ENCODE measurements around the gene EXT2. TPM values are rescaled to one million over a fixed set of nuclear protein-coding genes. Genes with fewer than 3 reads are reported as not detected.

EXT2 gene
- total RNA-seq, 1 donor from 2014 or later, result 67.7 TPM

GRCh38 chr11:44286911-44287310, 191.4 kb downstream of the EXT2 start:
- H3K9ac ChIP-seq (ENCODE audit: low read length), result no peak overlapping the region
- peaks cover 23% of the 10 kb centered on the region for H3K27me3 Mint-ChIP-seq (ENCODE audit: low read depth, unreplicated experiment)
- no peak overlapping the region for H2AFZ ChIP-seq (ENCODE audit: low read depth, low read length)
- DNase-seq (ENCODE audit: low read depth) (no peak), FAIRE-seq (no peak)
- no peaks in the 10 kb centered on the region for H3K79me2 ChIP-seq (ENCODE audit: insufficient read depth, low read length)
- no peaks in the 10 kb centered on the region for H3K27me3 ChIP-seq (ENCODE audit: insufficient read depth, low read length)
- no peaks in the 10 kb centered on the region for H3K36me3 ChIP-seq (ENCODE audit: insufficient read depth, low read length)
- no peak overlapping the region for H3K4me3 ChIP-seq (ENCODE audit: insufficient read depth, low read depth, low read length)
- H3K9me3 ChIP-seq (ENCODE audit: insufficient read depth, low read depth, low read length), result no peaks in the 10 kb centered on the region
- H3K4me3 Mint-ChIP-seq (ENCODE audit: unreplicated experiment), result no peak overlapping the region
- H3K36me3 Mint-ChIP-seq (ENCODE audit: low read depth, unreplicated experiment), result no peaks in the 10 kb centered on the region
- no peak overlapping the region for H3K4me2 ChIP-seq (ENCODE audit: low read length)
- H3K27ac ChIP-seq (ENCODE audit: low read depth, low read length), result no peak overlapping the region
- H4K20me1 ChIP-seq (ENCODE audit: insufficient read depth, low read length), result no peaks in the 10 kb centered on the region
- H3K4me1 Mint-ChIP-seq (ENCODE audit: low read depth, unreplicated experiment), result peaks cover 8% of the 10 kb centered on the region
- no peaks in the 10 kb centered on the region for H3K9me3 Mint-ChIP-seq (ENCODE audit: unreplicated experiment)
- peaks cover 2% of the 10 kb centered on the region for H3K4me1 ChIP-seq (ENCODE audit: insufficient read depth, low read length)
- H3K27ac Mint-ChIP-seq (ENCODE audit: unreplicated experiment), result no peak overlapping the region
- TF ChIP-seq CTCF (IDR thresholded peaks at IDR 0.05; ENCODE audit: insufficient read depth, low read depth, low read length) (no peak), EZH2 (IDR thresholded peaks at IDR 0.05; ENCODE audit: insufficient read depth, low read length) (no peak)

- peaks cover 23% of the 10 kb centered on the region for H3K27me3 Mint-ChIP-seq (ENCODE audit: low read depth, unreplicated experiment)
- Histone ChIP-seq H3K9me3 (ENCODE audit: insufficient read depth, low read depth, low read length) (no peaks in the 10 kb centered on the region), H3K36me3 (ENCODE audit: insufficient read depth, low read length) (no peaks in the 10 kb centered on the region), H2AFZ (ENCODE audit: low read depth, low read length) (no peak overlapping the region), H3K27me3 (ENCODE audit: insufficient read depth, low read length) (no peaks in the 10 kb centered on the region), H3K4me1 (ENCODE audit: insufficient read depth, low read length) (peaks cover 2% of the 10 kb centered on the region), H3K4me2 (ENCODE audit: low read length) (no peak overlapping the region), H4K20me1 (ENCODE audit: insufficient read depth, low read length) (no peaks in the 10 kb centered on the region), H3K4me3 (ENCODE audit: insufficient read depth, low read depth, low read length) (no peak overlapping the region), H3K27ac (ENCODE audit: low read depth, low read length) (no peak overlapping the region), H3K9ac (ENCODE audit: low read length) (no peak overlapping the region), H3K79me2 (ENCODE audit: insufficient read depth, low read length) (no peaks in the 10 kb centered on the region)
- FAIRE-seq (no peak), DNase-seq (ENCODE audit: low read depth) (no peak)
- TF ChIP-seq CTCF (IDR thresholded peaks at IDR 0.05; ENCODE audit: insufficient read depth, low read depth, low read length), result no peak
- no peak for TF ChIP-seq EZH2 (IDR thresholded peaks at IDR 0.05; ENCODE audit: insufficient read depth, low read length)
- H3K9me3 Mint-ChIP-seq (ENCODE audit: unreplicated experiment), result no peaks in the 10 kb centered on the region
- H3K4me3 Mint-ChIP-seq (ENCODE audit: unreplicated experiment), result no peak overlapping the region
- H3K4me1 Mint-ChIP-seq (ENCODE audit: low read depth, unreplicated experiment), result peaks cover 8% of the 10 kb centered on the region
- no peak overlapping the region for H3K27ac Mint-ChIP-seq (ENCODE audit: unreplicated experiment)
- no peaks in the 10 kb centered on the region for H3K36me3 Mint-ChIP-seq (ENCODE audit: low read depth, unreplicated experiment)
Measured at GRCh38 chr11:44288133-44288526, 192.7 kb downstream of the EXT2 start.

GRCh38 chr11:44290208-44290607, 194.7 kb downstream of the EXT2 start:
- Histone ChIP-seq H3K4me1 (ENCODE audit: insufficient read depth, low read length) (peaks cover 2% of the 10 kb centered on the region), H2AFZ (ENCODE audit: low read depth, low read length) (no peak overlapping the region), H3K27ac (ENCODE audit: low read depth, low read length) (no peak overlapping the region), H3K9me3 (ENCODE audit: insufficient read depth, low read depth, low read length) (no peaks in the 10 kb centered on the region), H3K4me3 (ENCODE audit: insufficient read depth, low read depth, low read length) (no peak overlapping the region), H3K27me3 (ENCODE audit: insufficient read depth, low read length) (no peaks in the 10 kb centered on the region), H3K36me3 (ENCODE audit: insufficient read depth, low read length) (no peaks in the 10 kb centered on the region), H3K4me2 (ENCODE audit: low read length) (no peak overlapping the region), H3K9ac (ENCODE audit: low read length) (no peak overlapping the region), H3K79me2 (ENCODE audit: insufficient read depth, low read length) (no peaks in the 10 kb centered on the region), H4K20me1 (ENCODE audit: insufficient read depth, low read length) (no peaks in the 10 kb centered on the region)
- TF ChIP-seq CTCF (IDR thresholded peaks at IDR 0.05; ENCODE audit: insufficient read depth, low read depth, low read length) (no peak), EZH2 (IDR thresholded peaks at IDR 0.05; ENCODE audit: insufficient read depth, low read length) (no peak)
- FAIRE-seq (no peak), DNase-seq (ENCODE audit: low read depth) (no peak)
- no peak overlapping the region for H3K27ac Mint-ChIP-seq (ENCODE audit: unreplicated experiment)
- H3K4me3 Mint-ChIP-seq (ENCODE audit: unreplicated experiment), result no peak overlapping the region
- H3K9me3 Mint-ChIP-seq (ENCODE audit: unreplicated experiment), result no peaks in the 10 kb centered on the region
- H3K36me3 Mint-ChIP-seq (ENCODE audit: low read depth, unreplicated experiment), result no peaks in the 10 kb centered on the region
- H3K27me3 Mint-ChIP-seq (ENCODE audit: low read depth, unreplicated experiment), result peaks cover 34% of the 10 kb centered on the region
- peaks cover 8% of the 10 kb centered on the region for H3K4me1 Mint-ChIP-seq (ENCODE audit: low read depth, unreplicated experiment)

Other genes with a start within 250 kb of the EXT2 start
- 24.8 and 30.5 TPM in 2 replicates for gene ALKBH3, start 214.8 kb upstream of the EXT2 start, total RNA-seq
- 1.8 and 3.1 TPM in 2 replicates for gene C11orf96, start 153.0 kb upstream of the EXT2 start, total RNA-seq
- gene ACCSL, start 47.7 kb upstream of the EXT2 start, total RNA-seq, result not detected in 2 replicates
- 20.4 and 21.3 TPM in 2 replicates for gene ACCS, start 29.4 kb upstream of the EXT2 start, total RNA-seq
- gene ALX4, start 214.5 kb downstream of the EXT2 start, total RNA-seq, result not detected in 2 replicates

Measured in astrocyte (in vitro differentiated cells and primary cell).